NCI-H2171 (cell line): ENCODE data around the gene CD58.

Experiments used
- DNase-seq: peaks from one replicate; lab custom pipeline; 2025; lab: John Stamatoyannopoulos, UW

CD58 gene

DNA sequence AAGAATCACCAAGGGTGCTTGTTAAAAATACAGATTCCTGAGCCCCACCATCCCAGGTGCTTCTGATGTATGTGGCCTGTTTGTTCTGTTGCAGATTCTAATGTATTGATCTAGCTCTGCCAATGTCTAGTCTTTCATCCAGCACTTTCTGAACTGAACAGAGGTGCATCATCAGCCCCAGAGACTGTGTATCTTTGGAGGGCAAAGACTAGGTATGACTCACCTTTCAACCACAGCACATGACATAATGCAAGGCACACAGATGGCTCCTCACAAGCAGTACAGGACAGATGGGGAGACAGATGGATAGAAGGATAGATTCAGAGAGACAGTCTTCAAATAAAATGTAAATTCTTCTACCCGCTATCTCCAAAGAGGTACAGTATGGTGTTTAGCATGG, 32.3 kb downstream of the CD58 start:
- DNase-seq = peak; percentile 93

- DNase-seq = no peak
These were observed 32.9 kb downstream of the CD58 start for GRCh38 chr1:116537898-116538297.

DNA sequence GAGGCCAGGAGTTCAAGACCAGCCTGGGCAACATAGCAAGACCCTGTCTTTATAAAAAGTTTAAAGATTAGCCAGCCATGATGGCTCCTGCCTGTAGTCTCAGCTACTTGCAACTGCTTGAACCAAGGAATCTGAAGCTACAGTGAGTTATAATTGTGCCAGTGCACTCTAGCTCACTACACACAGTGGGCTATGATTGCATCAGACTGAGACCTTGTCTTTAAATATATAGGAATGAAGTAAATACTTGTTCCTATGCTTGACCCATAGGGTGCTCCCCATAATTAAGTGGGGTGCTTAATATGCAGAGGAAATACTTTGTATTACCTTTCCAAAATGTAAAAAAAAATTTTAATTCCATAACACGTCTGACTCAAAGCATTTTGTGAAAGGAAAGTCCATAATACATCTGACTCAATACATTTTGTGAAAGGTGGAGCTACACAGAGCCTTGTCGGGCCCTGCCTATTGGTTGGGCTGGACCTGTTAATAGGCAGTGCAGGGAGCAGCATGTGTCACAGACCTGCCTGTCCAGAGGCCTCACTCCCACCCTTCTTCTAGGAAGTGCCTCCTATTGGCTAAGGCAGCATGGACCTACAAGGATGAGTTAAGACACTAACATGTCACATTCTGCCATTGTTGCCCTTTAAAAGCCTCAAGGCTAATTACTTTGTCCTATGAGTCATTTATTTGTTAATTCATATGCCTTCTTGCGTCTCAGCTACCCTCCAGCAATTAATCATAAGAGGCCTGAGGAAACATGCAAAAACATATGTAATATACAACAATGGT, 33.6 kb downstream of the CD58 start:
- DNase-seq = no peak

DNA sequence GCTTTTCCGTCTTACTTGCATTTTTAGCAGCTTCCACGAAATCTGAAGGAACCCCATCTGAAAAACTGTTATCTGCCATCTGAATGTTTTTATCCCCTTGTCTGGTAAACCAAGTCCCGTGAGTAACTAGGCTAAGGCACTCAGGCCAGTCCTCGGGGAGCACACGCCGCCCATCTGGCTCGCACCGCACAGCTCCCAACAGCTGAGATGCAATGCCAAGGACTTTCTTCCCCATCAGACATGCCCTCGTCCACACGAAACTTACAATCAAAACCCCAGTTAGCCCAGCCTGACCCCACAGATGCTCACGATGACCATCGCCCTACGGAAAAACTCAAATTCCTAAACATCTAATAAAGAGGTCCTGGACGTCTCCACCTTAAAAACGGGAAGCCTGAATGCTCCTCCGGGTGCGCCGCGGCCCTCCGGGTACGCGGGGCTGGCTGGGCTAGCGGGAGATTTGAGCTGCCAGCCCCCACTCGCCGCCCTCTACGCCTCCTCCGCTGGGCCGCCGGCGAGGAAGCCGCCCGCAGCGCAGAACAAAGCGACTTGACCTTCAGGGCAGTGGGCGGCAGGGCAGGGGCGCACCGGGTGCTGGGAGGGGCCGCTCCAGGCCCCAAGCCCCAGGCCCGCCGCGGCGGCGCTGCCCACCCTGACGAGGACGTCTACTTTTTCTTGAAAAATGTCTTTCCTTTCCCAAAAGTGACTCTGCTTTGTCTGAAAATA, 36.6 kb downstream of the CD58 start:
- no peak for DNase-seq

DNA sequence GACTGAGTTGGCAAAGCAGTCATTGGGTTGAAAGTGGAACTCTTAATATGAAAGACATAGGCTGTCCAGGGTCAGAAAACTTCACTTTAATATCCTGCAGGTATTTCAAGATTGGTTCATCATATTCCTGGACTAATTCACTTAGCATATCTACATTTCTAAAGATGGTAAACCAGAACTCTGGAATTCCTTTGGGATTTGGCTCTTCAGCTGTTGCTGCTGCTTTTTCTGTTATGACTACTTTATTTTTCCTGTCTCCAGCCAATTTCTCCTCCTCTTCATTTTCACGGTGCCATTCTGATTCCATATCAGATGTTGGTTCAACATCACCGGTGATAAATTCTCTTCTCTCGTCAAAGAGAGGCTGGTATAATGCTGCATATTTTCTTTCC, 37.4 kb downstream of the CD58 start:
- DNase-seq = no peak

DNA sequence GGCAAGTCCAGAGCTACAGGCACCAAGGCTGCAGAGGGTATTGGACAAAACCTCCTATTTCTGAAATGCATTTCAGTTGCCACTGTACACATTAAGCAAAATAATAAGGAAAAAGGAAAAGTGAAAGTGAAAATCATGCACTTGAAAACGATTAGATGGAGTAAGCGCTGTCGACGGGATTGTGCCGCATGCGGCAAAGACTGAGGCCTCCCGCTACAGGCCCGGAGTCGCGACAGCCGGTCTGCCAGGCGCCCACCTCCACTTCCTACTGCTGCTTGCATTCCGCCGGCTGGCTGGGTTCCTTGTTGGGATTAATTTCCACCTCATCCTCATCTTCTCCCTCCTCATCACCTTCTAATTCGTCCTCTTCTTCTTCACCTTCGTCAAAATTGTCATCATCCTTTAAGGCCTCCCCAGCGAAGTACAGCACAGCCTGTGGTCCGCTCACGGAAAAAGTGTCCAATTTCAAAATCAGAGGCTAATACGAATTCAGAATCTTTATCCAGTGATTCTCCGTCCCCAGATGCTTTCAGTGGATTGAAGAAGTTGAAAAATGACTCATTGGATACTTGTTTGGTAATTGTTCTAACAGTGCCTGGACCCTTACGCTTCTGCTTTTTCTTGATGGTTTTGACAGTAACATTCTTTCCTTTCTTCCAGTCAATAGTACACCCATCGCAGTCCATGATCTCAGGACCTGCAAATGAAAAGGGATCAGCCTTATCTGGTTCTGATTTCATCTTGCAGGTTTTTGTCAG, 38.0 kb downstream of the CD58 start:
- DNase-seq = no peak

DNA sequence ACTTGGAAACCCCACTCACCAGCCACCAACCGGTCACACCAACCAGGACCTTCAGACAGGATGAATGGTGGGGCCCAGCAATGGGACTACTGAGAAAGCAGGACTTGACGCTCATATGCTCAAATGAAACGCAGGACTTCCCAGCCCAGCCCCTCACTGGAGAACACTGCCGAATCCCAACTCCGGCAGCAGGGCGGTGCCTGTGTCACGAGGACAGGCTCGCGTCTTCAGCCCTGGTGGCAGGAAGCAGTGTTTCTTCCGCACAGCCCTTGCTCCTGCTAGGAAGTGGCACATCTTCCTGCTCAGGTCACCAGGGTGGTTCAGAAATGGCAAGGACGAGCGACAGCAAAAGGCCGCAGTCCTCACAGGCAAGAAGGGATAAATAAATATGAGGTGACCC, 38.9 kb downstream of the CD58 start:
- no peak for DNase-seq

DNA sequence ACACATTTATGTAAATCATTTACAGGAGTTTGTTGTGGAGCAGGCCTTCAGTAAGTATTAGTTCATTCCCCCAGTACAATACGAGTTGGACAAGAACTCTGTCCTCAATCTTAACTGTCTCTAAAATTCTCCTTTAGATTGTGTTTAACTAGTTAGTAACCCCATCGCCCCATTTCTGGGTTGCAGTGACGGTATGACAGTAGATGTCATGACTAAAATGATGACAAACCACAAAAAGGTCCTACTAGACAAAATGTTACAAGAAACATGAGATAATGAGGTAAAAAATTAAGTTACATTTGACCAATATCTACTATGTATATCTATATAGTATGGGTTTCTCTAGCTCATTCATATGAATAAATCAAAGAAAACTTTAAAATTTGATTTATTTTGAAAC, 41.1 kb downstream of the CD58 start:
- no peak for DNase-seq

- no peak for DNase-seq
These were observed 41.6 kb downstream of the CD58 start for GRCh38 chr1:116529199-116529631.

DNA sequence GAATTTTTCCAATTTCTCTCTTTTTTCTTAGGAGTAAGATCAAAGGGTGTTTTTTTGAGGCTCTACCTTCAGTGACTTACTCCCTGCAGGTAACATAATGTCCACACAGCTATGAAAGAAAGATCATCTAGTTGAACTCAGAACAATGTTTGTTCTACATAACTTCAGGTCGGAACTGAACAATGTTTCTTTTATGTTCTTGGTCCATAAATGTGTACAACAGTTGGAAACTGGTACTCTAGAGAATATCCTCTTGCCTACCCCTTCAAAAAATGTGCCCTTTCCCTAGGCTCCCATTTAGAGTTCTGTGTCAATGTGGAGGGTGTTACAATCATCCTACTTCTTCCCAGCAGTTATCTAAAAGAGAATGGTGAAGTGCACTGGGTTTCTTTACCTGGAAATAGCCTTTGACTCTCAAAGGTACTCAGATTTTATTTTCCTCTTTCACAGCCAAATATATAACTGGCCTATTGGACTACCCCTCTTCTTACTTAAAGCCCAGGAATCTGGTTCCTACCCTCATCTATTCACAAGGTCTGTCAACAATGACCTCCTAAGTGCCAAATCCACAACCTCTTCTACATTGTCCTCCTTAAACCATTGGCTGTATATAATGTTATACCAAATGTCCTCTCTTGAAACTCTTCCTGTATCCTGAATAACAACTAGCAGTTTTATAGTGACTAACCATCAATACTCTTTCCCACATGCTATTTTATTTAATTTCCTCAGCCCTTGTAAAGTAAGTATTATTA, 42.3 kb downstream of the CD58 start:
- DNase-seq = no peak

DNA sequence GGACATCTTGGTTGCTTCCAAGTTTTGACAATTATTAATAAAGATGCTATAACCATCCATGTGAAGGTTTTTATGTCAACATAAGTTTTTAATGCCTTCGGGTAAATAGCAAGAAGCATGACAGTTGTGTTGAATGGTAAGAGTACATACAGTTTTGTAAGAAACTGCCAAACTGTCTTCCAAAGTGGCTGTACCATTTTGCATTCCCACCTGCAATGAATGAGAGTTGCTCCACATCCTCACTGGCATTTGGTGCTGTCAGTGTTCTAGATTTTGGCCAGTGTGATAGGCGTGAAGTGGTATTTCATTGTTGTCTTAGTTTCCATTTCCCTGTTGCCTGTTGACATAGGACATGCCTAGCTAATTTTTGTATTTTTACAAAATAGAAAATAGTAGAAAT, 45.4 kb downstream of the CD58 start:
- DNase-seq = no peak

DNA sequence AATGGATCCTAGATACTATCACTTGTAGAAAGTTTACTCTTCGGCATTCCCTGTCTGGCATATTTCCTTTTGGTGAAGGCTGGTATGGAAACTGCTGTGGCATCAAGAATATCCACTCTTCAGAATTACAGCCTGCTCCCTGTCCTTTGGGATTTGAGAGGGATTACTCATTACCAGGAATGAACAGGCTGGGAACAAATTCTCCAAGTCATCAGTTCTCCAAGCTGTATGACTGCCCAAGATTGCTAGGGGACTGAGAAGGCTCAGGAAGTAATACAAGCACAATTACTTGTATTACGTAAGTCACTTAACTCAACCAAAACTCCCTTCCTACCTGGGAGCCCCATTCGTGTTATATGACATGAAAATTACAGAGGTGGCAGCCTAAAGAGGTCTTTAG, 49.6 kb downstream of the CD58 start:
- DNase-seq = no peak

- no peak for DNase-seq
These were observed 52.4 kb downstream of the CD58 start for GRCh38 chr1:116518400-116518799.

DNA sequence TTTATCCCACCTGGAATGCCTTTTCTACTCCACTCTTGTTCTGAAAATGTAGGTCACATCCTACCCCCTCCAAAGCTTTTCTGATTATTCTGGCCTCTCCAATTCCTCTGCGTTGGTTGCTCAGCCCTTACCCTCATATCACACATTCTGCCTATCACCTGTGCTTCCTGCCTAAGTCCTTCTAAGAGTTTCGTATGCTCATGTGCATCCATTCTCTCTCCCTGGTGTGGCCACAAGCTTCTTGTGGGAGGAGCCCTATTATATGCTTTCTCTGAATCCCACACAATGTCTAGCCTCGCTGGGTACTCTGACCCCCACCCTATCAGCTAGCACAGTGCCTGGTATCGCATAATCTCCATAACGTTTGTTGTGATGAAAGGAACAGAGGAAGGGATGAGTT, 54.2 kb downstream of the CD58 start:
- no peak for DNase-seq

DNA sequence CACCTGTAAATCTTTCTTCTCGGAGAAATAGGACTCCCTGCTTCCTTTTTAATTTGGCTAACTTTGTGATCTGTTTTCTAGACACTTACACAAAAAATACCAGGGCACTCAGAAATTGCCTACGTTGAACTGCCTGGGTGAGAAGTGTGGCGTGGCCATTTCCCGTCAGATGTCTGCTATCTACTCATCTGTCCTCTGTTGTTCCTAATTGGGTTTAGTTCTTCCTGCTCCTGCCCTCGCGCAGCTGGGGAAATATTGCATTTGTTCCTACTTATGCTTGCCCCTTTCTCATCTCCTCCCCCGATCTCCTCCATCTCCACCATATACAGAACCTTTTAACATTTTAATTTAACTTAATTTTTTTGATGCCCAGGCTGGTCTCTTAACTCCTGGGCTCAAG, 55.1 kb downstream of the CD58 start:
- DNase-seq = no peak

GRCh38 chr1:116514708-116515525, 55.9 kb downstream of the CD58 start:
- no peak for DNase-seq

- DNase-seq = no peak
These were observed 56.9 kb downstream of the CD58 start for GRCh38 chr1:116513956-116514355.

DNA sequence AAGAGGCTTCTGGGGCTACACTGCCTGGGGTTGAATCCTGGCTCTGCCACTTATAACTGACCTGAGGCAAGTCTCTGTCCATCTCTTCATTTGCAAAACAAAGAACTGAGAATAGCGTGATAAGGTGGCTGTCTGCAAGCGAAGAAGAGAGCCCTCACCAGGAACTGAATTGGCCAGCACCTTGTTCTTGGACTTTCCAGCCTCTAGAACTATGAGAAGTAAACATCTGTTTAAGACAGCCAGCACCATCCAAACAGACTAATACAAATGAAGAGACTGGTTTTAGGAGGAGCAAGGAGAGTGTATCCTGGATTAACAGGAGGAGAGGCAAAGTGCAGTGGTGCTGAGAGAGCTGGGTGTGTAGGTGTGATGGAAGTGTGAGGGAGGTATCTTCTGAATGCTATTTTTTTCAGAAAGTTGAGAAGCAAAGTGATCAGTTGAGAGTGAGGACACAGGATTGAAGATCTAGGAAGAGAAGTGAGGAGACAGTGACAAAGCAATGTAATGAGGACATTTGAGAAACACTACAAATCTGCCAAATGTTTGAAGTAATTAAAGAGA, 59.3 kb downstream of the CD58 start:
- no peak for DNase-seq

DNA sequence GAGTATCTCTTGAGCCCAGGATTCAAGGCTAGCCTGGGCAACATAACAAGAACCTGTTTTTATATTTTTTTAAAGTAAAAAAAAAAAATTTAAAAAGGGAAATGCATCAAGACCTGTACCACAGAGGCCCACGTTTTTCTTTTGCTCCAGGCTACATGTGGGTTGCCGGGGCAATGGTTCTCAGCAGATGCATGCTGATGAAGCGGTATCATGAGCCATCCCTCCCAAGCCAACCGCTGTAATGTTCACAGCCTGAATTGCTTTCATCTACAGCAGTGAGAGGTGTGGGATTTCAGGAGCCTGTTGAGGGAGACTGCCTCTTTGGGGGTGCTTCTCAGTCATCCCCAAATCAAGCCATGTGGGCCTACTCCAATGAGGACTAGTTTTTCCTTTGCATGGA, 60.5 kb downstream of the CD58 start:
- DNase-seq = no peak

- DNase-seq = no peak
These were observed 61.5 kb downstream of the CD58 start for GRCh38 chr1:116508984-116509980.
